Subcutaneous adipose tissue (tissue), 4 donors: ENCODE data around the gene TDRD12. TPM values are rescaled to one million over a fixed set of nuclear protein-coding genes. Genes with fewer than 3 reads are reported as not detected.

Experiments used
- CTCF ChIP-seq: fragments of 450-650 bp; IDR thresholded peaks from one replicate; pipeline ENCODE4 v1.5.1; 2016; ENCODE audit warnings: low read depth, mild to moderate bottlenecking, control low read depth, antibody characterized with exemption, moderate library complexity
- total RNA-seq, 4 donors: library from RNA; depleted of rRNA; stranded (reverse); fragments of >200 nt; gene quantifications; one replicate each; pipeline ENCODE4 v1.1.0, GENCODE V29; 2016

The TDRD12 gene
- total RNA-seq, 4 donors from 2014 or later, result 1.2 TPM; not detected in 3

- no peak for TF ChIP-seq CTCF
Observed at GRCh38 chr19:32789429-32789828, 69.9 kb downstream of the TDRD12 start.

- no peak for TF ChIP-seq CTCF
Observed at GRCh38 chr19:32798201-32798600, 78.6 kb downstream of the TDRD12 start.

- no peak for TF ChIP-seq CTCF
Observed at GRCh38 chr19:32800191-32800590, 80.6 kb downstream of the TDRD12 start.

GRCh38 chr19:32800754-32801153 lies 81.2 kb downstream of the TDRD12 start:
- TF ChIP-seq CTCF, result no peak

- no peak for TF ChIP-seq CTCF
Observed at GRCh38 chr19:32802840-32803239, 83.3 kb downstream of the TDRD12 start.

- no peak for TF ChIP-seq CTCF
Observed at GRCh38 chr19:32808236-32808635, 88.7 kb downstream of the TDRD12 start.

- TF ChIP-seq CTCF, result no peak
Observed at GRCh38 chr19:32809254-32809653, 89.7 kb downstream of the TDRD12 start.
